GM18861 (cell line): ENCODE results near the gene JOSD2.

Experiments used
- ATAC-seq: cut with Tn5 transposase; IDR thresholded peaks from one replicate; pipeline ENCODE4 v1.9.1; 2021; ENCODE audit not compliant: unreplicated experiment

Gene JOSD2

GRCh38 chr19:50496189-50497021 is 14.6 kb downstream of the JOSD2 start:
- ATAC-seq, result no peak

- no peak for ATAC-seq
Measured at GRCh38 chr19:50495020-50495531, 15.9 kb downstream of the JOSD2 start.

GRCh38 chr19:50494186-50495019 is 16.6 kb downstream of the JOSD2 start:
- ATAC-seq, result no peak

GRCh38 chr19:50493171-50493570 is 17.8 kb downstream of the JOSD2 start:
- ATAC-seq, result no peak

DNA sequence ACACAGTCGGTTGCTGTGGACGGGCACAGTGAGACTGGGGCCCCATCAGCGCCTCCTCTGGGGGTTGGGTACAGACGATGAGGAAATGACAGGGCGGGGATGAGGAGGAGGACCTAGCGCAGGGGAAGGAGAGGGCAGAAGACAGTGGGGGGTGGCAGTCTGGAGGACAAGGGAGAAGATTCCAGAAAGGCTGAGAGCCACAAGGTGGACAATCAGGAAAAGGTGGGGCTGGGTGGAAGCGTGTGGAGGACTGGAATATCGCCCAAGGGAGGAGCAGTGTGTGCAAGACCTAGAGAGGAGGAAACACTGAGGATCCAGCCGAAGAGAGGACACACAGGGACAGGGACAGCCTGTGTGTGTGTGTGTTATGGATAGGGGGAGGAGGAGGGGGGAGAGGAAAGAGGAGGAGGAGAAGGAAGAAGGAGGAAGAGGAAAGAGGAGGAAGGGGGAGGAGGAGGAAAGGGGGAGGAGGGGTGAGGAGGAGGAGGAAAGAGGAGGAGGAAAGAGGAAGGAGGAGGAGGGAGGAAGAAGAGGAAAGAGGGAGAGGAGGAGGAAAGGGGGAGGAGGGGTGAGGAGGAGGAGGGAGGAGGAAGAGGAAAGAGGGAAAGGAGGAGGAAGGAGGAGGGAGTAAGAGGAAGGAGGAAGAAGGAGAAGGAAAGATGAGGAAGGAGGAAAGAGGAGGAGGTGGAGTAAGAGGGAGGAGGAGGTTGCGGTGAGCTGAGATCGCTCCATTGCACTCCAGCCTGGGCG is 18.5 kb downstream of the JOSD2 start:
- ATAC-seq, result no peak

DNA sequence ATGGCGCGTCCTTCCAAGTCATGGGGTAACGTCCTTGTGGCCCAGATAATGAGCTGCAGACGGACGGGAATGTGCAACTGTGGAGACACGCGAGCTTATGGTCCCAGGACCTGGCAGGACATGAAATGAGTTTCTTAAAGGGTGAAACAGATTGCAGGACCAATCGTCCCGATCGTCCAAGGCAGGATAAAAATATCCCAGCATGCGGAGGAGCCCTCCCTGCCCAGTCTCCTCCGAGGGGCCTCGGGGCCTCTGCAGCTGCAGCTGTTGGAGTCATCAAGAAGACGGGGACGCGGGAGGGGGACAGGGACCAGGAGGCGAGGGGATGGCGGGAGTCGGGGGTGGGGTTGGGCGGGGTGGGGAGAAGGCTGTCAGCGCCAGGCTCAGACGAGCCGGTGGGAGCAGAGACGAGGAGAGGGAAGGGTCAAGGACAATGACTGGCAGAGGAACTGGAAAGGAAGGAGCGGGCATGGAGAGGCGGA is 20.0 kb downstream of the JOSD2 start:
- ATAC-seq, result no peak

- no peak for ATAC-seq
Measured at GRCh38 chr19:50490411-50490811, 20.6 kb downstream of the JOSD2 start.

DNA sequence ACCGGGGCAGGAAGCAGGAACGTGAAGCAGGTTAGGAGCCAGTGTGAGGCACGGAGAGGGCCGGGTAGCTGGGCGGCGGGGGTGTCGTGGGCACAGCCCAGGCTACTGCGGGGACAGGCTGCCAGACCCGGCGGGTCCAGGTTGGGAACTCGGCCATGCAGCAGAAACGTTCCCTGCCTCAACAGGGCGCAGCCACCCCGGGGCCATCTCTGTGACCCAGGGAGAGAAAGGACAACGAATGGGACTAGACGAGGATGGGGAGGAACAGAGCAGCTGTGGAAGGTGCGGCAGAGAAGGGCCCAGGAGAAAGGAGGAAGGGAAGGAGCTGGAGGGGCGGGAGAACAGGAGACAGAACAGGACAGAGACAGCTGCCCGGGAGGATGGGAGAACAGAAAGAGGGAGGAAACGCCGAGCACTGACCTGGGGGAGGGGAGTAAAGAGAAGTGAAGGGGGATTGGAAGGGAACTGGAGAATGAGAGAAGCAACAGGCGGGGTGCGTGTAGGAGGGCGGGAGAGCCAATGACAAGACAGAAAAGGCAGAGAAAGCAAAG is 21.5 kb downstream of the JOSD2 start:
- ATAC-seq, result no peak

DNA sequence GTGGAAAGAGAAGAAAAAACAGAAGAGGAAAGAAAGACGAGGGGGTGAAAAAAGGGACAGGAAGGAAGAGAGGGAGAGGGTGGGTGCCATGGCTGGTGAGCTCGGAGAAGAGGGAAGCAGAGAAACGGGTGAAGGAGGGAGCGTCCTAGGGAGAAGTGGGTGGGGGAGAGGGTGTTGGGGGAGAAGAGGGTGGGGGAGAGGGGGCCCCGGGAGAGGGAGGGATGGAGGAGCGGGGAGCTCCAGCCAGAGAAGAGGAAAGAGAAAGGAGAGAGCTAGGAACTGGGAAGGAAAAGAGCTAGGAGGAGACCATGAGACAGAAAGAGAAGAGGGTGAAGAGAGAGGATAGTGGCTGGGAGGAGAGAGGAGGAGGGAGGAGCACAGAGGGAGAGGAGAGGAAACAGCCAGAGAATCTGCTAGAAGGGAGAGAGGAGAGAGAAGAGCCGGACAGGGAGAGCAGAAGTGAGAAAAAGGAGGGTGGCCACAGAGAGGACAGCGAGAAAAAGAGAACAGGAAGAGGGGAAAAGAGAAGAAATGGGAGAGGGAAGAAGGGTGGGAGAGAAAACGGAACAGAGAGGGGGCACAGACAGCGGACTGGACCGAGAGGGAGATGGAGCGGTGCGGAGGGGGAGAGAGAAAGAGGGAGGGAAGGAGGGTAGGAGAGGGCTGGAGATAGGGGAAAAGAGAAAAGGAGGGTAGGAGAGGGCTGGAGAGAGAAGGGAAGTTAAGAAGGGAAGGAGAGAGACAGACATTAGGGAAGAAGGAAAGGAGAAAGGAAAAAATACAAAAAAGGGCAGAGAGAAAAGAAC is 22.4 kb downstream of the JOSD2 start:
- no peak for ATAC-seq

DNA sequence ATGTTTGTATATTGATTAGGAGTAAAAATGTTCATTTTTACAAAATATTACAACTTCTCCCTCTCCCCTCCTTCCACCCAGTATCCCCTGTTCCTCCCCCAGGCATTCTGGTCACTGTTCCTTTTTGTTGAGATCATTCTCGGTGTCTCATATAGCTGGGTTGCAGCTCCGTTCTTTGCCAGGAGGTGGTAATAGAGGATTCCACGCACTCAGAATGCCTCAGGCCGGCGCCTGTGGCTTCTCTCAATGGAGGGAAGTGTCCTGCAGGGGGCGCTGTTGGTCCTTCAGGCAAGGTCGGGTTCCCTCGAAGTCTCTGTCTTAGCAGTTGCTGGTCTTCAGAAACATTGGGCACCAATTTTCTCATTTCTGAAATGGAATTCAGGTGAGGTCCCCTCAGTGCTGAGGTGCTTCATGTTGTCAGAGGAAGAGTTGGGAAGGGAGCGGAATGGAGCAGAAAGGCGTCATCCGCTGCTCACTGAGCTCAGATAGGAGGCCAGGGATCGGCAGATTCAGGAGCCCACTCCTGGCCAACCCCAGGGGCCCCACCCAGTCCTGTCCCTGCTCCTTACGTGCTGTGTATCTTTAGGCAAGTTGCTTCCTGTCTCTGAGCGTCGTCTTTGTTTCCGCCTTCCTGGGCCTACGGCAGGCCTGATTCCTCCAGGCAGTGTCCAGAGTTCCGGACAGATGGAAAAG is 24.0 kb downstream of the JOSD2 start:
- no peak for ATAC-seq

GRCh38 chr19:50485284-50485955 is 25.6 kb downstream of the JOSD2 start:
- no peak for ATAC-seq

GRCh38 chr19:50482916-50483315 is 28.1 kb downstream of the JOSD2 start:
- ATAC-seq, result no peak

GRCh38 chr19:50482271-50482855 is 28.6 kb downstream of the JOSD2 start:
- ATAC-seq, result no peak

DNA sequence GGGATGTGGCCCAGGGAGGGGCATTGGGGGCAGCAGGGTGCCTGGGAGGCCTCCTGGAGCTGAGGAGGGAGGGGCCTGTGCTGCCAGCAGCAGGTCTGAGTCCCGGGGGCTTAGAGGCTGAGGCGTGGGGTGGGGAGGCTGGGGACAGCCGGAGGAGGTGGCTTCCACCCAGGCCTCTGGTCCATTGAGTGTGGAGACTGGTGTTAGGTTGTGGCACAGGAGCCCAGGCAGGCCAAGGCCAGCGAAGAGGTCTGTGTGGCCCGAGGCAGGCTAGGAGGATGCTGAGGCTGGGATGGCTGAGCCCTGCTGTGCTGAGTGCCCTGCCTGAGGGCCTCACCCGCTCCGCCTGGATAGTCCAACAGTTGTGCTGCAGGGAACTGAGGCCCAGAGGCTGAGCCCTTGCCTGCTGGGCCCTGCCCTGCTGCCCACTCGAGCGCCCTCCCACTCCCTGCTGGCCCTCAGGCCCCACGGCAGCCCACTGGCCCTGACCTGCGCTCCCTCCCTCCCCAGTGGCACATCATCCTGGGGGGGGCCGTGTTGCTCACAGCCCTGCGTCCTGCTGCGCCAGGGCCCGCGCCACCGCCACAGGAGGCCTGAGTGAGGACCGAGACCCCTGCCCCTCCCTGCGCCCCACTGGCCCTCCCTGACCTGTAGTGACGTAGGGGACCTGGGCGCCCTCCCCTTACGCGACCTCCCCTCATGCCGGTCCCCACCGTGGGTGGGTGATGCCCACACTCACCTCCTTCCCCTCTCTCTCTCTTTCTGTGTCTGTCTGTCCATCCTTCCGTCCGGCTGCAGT is 29.4 kb downstream of the JOSD2 start:
- no peak for ATAC-seq

DNA sequence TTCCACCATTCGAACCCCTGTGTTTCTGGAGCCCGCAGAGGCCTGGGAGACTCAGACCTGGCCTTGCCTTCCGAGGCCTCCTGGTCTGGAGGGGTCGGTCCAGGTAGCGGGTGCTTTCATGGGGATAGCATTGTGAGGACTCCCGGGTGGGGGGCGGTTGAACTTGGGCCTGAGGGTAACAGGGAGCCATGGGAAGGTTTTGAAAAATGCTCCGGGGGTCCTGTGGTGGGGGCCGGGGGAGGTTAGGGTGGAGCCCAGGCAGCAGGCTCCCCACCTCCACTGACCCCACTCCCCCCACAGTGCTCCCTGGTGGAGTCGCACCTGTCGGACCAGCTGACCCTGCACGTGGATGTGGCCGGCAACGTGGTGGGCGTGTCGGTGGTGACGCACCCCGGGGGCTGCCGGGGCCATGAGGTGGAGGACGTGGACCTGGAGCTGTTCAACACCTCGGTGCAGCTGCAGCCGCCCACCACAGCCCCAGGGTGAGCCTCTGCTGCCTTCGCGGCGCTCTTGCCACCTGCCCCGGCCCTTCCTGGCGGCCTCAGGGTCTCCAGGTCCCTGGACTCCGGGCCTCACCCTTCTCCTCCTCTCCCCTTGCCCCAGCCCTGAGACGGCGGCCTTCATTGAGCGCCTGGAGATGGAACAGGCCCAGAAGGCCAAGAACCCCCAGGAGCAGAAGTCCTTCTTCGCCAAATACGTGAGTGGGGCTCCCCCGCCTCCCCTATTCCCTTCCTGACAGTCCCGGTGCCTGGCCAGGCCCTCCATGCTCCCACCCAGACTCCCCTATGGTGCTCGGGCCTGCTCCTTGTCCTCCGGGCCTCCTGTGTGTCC is 30.5 kb downstream of the JOSD2 start:
- ATAC-seq, result no peak

- ATAC-seq, result no peak
Measured at GRCh38 chr19:50479761-50480251, 31.2 kb downstream of the JOSD2 start.
